GM12878 (cell line): ENCODE measurements around the gene CAMK2D. TPM values are rescaled to one million over a fixed set of nuclear protein-coding genes. Genes with fewer than 3 reads are reported as not detected.

ENCODE experiments used
- BCL11A ChIP-seq: IDR thresholded peaks from 2 replicates; pipeline ENCODE4 v1.6.1; 2011; ENCODE audit warnings: low read depth, low read length
- E2F4 ChIP-seq: IDR thresholded peaks from 2 replicates; pipeline ENCODE4 v1.6.1; 2012; ENCODE audit warnings: low read depth, low read length, improper control_type of control experiment
- ELK1 ChIP-seq: IDR thresholded peaks from 2 replicates; pipeline ENCODE4 v1.6.1; 2012; ENCODE audit warnings: low read depth, low read length, improper control_type of control experiment
- FOS ChIP-seq: IDR thresholded peaks from 3 replicates; pipeline ENCODE4 v1.6.1; 2011; ENCODE audit warnings: borderline replicate concordance; ENCODE audit not compliant: insufficient read length; ENCODE audit errors: extremely low read depth
- GATAD2B ChIP-seq: fragments of 450-650 bp; conservative IDR thresholded peaks from 2 replicates; pipeline ENCODE4 v1.6.1; 2017; ENCODE audit warnings: low read depth, mild to moderate bottlenecking, moderate library complexity
- MAX ChIP-seq: IDR thresholded peaks from 2 replicates; pipeline ENCODE4 v1.6.1; 2012; ENCODE audit warnings: low read depth, low read length, improper control_type of control experiment
- NFYA ChIP-seq: IDR thresholded peaks from 2 replicates; pipeline ENCODE4 v1.6.1; 2011; ENCODE audit warnings: low read depth, mild to moderate bottlenecking, low read length, improper control_type of control experiment, borderline replicate concordance
- PKNOX1 ChIP-seq: fragments of 450-650 bp; IDR thresholded peaks from 2 replicates; pipeline ENCODE4 v1.6.1; 2016; ENCODE audit warnings: mild to moderate bottlenecking
- RAD51 ChIP-seq: fragments of 450-650 bp; IDR thresholded peaks from 2 replicates; pipeline ENCODE4 v1.6.1; 2016; ENCODE audit warnings: moderate library complexity, mild to moderate bottlenecking, inconsistent platforms
- RB1 ChIP-seq: fragments of 450-650 bp; formaldehyde crosslinking; IDR thresholded peaks from 2 replicates; pipeline ENCODE4 v1.6.1; 2017; ENCODE audit warnings: mild to moderate bottlenecking, borderline replicate concordance
- SRF ChIP-seq, 2 experiments: IDR thresholded peaks; 2 replicates each; pipeline ENCODE4 v1.6.1; 2011; ENCODE audit warnings: low read depth in 2 of 2, low read length in 2 of 2, mild to moderate bottlenecking in 1 of 2, moderate library complexity in 1 of 2
- SUPT20H ChIP-seq: IDR thresholded peaks from 2 replicates; pipeline ENCODE4 v1.6.1; 2011; ENCODE audit warnings: low read depth, mild to moderate bottlenecking, low read length, moderate library complexity, borderline replicate concordance; ENCODE audit not compliant: control insufficient read depth
- TCF3 ChIP-seq: IDR thresholded peaks from 2 replicates; pipeline ENCODE4 v1.6.1; 2012; ENCODE audit warnings: low read depth, mild to moderate bottlenecking, low read length, borderline replicate concordance; ENCODE audit not compliant: insufficient read depth
- USF1 ChIP-seq: IDR thresholded peaks from 2 replicates; pipeline ENCODE4 v1.6.1; 2011; ENCODE audit warnings: borderline replicate concordance, low read depth, mild to moderate bottlenecking, moderate library complexity, mixed read lengths, low read length; ENCODE audit not compliant: insufficient read depth; ENCODE audit errors: extremely low read length
- WRNIP1 ChIP-seq: IDR thresholded peaks from 2 replicates; pipeline ENCODE4 v1.6.1; 2011; ENCODE audit warnings: low read depth, low read length, improper control_type of control experiment, borderline replicate concordance
- ZBED1 ChIP-seq: IDR thresholded peaks from 2 replicates; pipeline ENCODE4 v1.6.1; 2016; ENCODE audit warnings: borderline replicate concordance
- ZBTB33 ChIP-seq: fragments of 450-650 bp; IDR thresholded peaks from 2 replicates; pipeline ENCODE4 v1.6.1; 2017; ENCODE audit warnings: mild to moderate bottlenecking
- polyA plus RNA-seq, 11 experiments: library from polyadenylated mRNA; depleted of rRNA in 4 of 11; unstranded in 6 of 11; stranded (reverse) in 5 of 11; fragments of >200 nt; fragmentation: Nextera tagmentation in 4 of 11; fragmentation: Illumina TruSeq in 1 of 11; extraction: Ambion mirVana in 4 of 11; extraction: Trizol in 1 of 11; gene quantifications; 1 replicate in 1 of 11; 2 replicates in 10 of 11; pipeline versions ENCODE4 v1.2.1 to v1.2.3, GENCODE V29; 2011 to 2016; ENCODE audit warnings: inconsistent platforms in 2 of 11, missing spikeins in 2 of 11, low read depth in 1 of 11
- total RNA-seq, 4 experiments: library from RNA; depleted of rRNA in 3 of 4; stranded (reverse); fragments of >200 nt in 3 of 4; fragmentation: Illumina TruSeq in 1 of 4; extraction: Trizol in 1 of 4; gene quantifications; 2 replicates each; pipeline versions ENCODE4 v1.2.1 to v1.2.3, GENCODE V29; 2013 to 2021

CAMK2D gene
- total and polyA plus RNA-seq, 10 of the 15 experiments (the other 5 are each of a cell fraction or from before 2014, with no cell fraction given) = 6.9 to 88.5 (median 12.9) TPM

- no peak for TF ChIP-seq ELK1
- no peak for TF ChIP-seq MAX
- TF ChIP-seq ZBED1 = no peak
- no peak for TF ChIP-seq FOS
- no peak; the same call in 1 of the 2 replicates for TF ChIP-seq GATAD2B
- TF ChIP-seq WRNIP1 = no peak
- no peak for TF ChIP-seq PKNOX1
- no peak; the same call in 1 of the 2 replicates for TF ChIP-seq BCL11A
- no peak for TF ChIP-seq E2F4
- no peak for TF ChIP-seq RB1
- TF ChIP-seq SRF (IDR thresholded peaks at IDR 0.05; ENCODE audit: low read depth in 2 of 2, low read length in 2 of 2) = no peak
- no peak for TF ChIP-seq TCF3
- TF ChIP-seq USF1 = no peak
- TF ChIP-seq SUPT20H = no peak
- TF ChIP-seq RAD51 = no peak
- no peak for TF ChIP-seq NFYA
- no peak for TF ChIP-seq ZBTB33
These were observed 27.4 kb upstream of the CAMK2D start (continued) for GRCh38 chr4:113788888-113789287.
